ENCODE results near the gene C3orf33. TPM values are rescaled to one million over a fixed set of nuclear protein-coding genes. Genes with fewer than 3 reads are reported as not detected.

C3orf33 gene
- total and polyA plus RNA-seq, 2 of the 13 experiments (the other 11 are each of a cell fraction or from before 2014, with no cell fraction given): 9.2 to 12.6 TPM

GRCh38 chr3:155854141-155854940 lies 48.3 kb upstream of the C3orf33 start, which contains the start of gene SLC33A1 (continued):
- TF ChIP-seq RERE (CRISPR knock-in tag; IDR thresholded peaks at IDR 0.05; ENCODE audit: low read depth): peak; percentile 72
- no peak; the same call in 1 of the 2 replicates for TF ChIP-seq ZBTB34 (CRISPR knock-in tag; IDR thresholded peaks at IDR 0.05)
- TF ChIP-seq ZNF652 (CRISPR knock-in tag; IDR thresholded peaks at IDR 0.05; ENCODE audit: borderline replicate concordance, low read depth): no peak; the same call in 1 of the 2 replicates
- TF ChIP-seq SMAD1 (CRISPR knock-in tag; IDR thresholded peaks at IDR 0.05; ENCODE audit: borderline replicate concordance, low read depth): peak; percentile 80; the same call in 1 of the 2 replicates
- no peak for TF ChIP-seq ZNF180 (CRISPR knock-in tag; IDR thresholded peaks at IDR 0.05; ENCODE audit: borderline replicate concordance, low read depth)
- TF ChIP-seq ZNF142 (CRISPR knock-in tag; IDR thresholded peaks at IDR 0.05): peak; percentile 65; the same call in 1 of the 2 replicates
- peak; percentile 79 for TF ChIP-seq TSC22D2 (CRISPR knock-in tag; IDR thresholded peaks at IDR 0.05; ENCODE audit: borderline replicate concordance)
- TF ChIP-seq, protein P1, sequence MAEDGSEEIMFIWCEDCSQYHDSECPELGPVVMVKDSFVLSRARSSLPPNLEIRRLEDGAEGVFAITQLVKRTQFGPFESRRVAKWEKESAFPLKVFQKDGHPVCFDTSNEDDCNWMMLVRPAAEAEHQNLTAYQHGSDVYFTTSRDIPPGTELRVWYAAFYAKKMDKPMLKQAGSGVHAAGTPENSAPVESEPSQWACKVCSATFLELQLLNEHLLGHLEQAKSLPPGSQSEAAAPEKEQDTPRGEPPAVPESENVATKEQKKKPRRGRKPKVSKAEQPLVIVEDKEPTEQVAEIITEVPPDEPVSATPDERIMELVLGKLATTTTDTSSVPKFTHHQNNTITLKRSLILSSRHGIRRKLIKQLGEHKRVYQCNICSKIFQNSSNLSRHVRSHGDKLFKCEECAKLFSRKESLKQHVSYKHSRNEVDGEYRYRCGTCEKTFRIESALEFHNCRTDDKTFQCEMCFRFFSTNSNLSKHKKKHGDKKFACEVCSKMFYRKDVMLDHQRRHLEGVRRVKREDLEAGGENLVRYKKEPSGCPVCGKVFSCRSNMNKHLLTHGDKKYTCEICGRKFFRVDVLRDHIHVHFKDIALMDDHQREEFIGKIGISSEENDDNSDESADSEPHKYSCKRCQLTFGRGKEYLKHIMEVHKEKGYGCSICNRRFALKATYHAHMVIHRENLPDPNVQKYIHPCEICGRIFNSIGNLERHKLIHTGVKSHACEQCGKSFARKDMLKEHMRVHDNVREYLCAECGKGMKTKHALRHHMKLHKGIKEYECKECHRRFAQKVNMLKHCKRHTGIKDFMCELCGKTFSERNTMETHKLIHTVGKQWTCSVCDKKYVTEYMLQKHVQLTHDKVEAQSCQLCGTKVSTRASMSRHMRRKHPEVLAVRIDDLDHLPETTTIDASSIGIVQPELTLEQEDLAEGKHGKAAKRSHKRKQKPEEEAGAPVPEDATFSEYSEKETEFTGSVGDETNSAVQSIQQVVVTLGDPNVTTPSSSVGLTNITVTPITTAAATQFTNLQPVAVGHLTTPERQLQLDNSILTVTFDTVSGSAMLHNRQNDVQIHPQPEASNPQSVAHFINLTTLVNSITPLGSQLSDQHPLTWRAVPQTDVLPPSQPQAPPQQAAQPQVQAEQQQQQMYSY (CRISPR knock-in tag; IDR thresholded peaks at IDR 0.05): 0 out of 2 replicates have a peak, but pooled peaks have one; percentile 4
- 0 out of 2 replicates have a peak, but pooled peaks have one; percentile 4 for TF ChIP-seq CAMTA2 (CRISPR knock-in tag; IDR thresholded peaks at IDR 0.05; ENCODE audit: borderline replicate concordance)
- TF ChIP-seq NRL (CRISPR knock-in tag; IDR thresholded peaks at IDR 0.05; ENCODE audit: borderline replicate concordance): peak; percentile 77; the same call in 1 of the 2 replicates

Measured in HepG2 (cell line).